Measurements from ENCODE around the gene ZNF138. TPM values are rescaled to one million over a fixed set of nuclear protein-coding genes. Genes with fewer than 3 reads are reported as not detected.
"Not testable (repeated sequence)": the region's sequence is repeated elsewhere in the genome, so short reads cannot be mapped to it uniquely, and the experiment has no call there.

ZNF138 gene
- total and polyA plus RNA-seq, 2 experiments from 2014 or later = 48.7 to 68.4 TPM

GRCh38 chr7:64835856-64836255, 41.6 kb downstream of the ZNF138 start:
- H3K79me2 ChIP-seq (replicated peaks; ENCODE audit: insufficient read depth); H3K27me3 Mint-ChIP-seq (ENCODE audit: insufficient read depth, low read depth, poor library complexity); H2AFZ ChIP-seq; H3K36me3 ChIP-seq (ENCODE audit: insufficient read depth); ATAC-seq; H3K4me1 Mint-ChIP-seq; H3K4me2 ChIP-seq; H4K20me1 ChIP-seq (replicated peaks; ENCODE audit: insufficient read depth); H3K4me1 ChIP-seq (ENCODE audit: insufficient read depth); H3K27ac Mint-ChIP-seq; H3K27ac ChIP-seq (ENCODE audit: low read depth); H3K4me3 ChIP-seq; H3K4me3 Mint-ChIP-seq; H3K27me3 ChIP-seq (ENCODE audit: insufficient read depth); H3K9me2 ChIP-seq (ENCODE audit: insufficient read depth); H3F3A ChIP-seq (replicated peaks; ENCODE audit: low read depth): not testable (repeated sequence)
- TF ChIP-seq CTCF (conservative IDR thresholded peaks at IDR 0.05; ENCODE audit: low read depth in 2 of 2) = peak in 1 of 2 experiments; percentile 44; a peak in 3 of 4 replicates
- H3K36me3 Mint-ChIP-seq (ENCODE audit: low read depth) = peaks cover 55% of the 10 kb centered on the region
- H3K9me3 Mint-ChIP-seq = peaks cover 31% of the 10 kb centered on the region
- DNase-seq (ENCODE audit: low spot score) = peak; percentile 51

GRCh38 chr7:64838051-64838450, 43.8 kb downstream of the ZNF138 start:
- H3K4me3 ChIP-seq; H2AFZ ChIP-seq; H3K27me3 ChIP-seq (ENCODE audit: insufficient read depth); H3K27ac Mint-ChIP-seq; H3K4me1 Mint-ChIP-seq; H3K79me2 ChIP-seq (replicated peaks; ENCODE audit: insufficient read depth); H3K4me1 ChIP-seq (ENCODE audit: insufficient read depth); DNase-seq (ENCODE audit: low spot score); ATAC-seq; H4K20me1 ChIP-seq (replicated peaks; ENCODE audit: insufficient read depth); H3K9me2 ChIP-seq (ENCODE audit: insufficient read depth); H3K36me3 ChIP-seq (ENCODE audit: insufficient read depth); H3F3A ChIP-seq (replicated peaks; ENCODE audit: low read depth); H3K4me2 ChIP-seq; H3K27me3 Mint-ChIP-seq (ENCODE audit: insufficient read depth, low read depth, poor library complexity); H3K4me3 Mint-ChIP-seq; H3K27ac ChIP-seq (ENCODE audit: low read depth): not testable (repeated sequence)
- Mint-ChIP-seq H3K9me3 (peaks cover 31% of the 10 kb centered on the region), H3K36me3 (ENCODE audit: low read depth) (peaks cover 34% of the 10 kb centered on the region)

- Histone ChIP-seq H3K4me3 (no peak overlapping the region), H3K79me2 (replicated peaks; ENCODE audit: insufficient read depth) (no peaks in the 10 kb centered on the region), H3F3A (replicated peaks; ENCODE audit: low read depth) (no peaks in the 10 kb centered on the region), H2AFZ (no peak overlapping the region), H3K4me1 (ENCODE audit: insufficient read depth) (no peaks in the 10 kb centered on the region; the same call in 1 of the 2 replicates), H3K27ac (ENCODE audit: low read depth) (no peak overlapping the region), H3K9me2 (ENCODE audit: insufficient read depth) (no peaks in the 10 kb centered on the region), H4K20me1 (replicated peaks; ENCODE audit: insufficient read depth) (no peaks in the 10 kb centered on the region), H3K27me3 (ENCODE audit: insufficient read depth) (no peaks in the 10 kb centered on the region), H3K36me3 (ENCODE audit: insufficient read depth) (no peaks in the 10 kb centered on the region), H3K4me2 (no peak overlapping the region)
- H3K9me3 Mint-ChIP-seq = peaks cover 31% of the 10 kb centered on the region
- peaks cover 4% of the 10 kb centered on the region for H3K27me3 Mint-ChIP-seq (ENCODE audit: insufficient read depth, low read depth, poor library complexity)
- H3K36me3 Mint-ChIP-seq (ENCODE audit: low read depth) = peaks cover 32% of the 10 kb centered on the region
- H3K4me1 Mint-ChIP-seq = no peaks in the 10 kb centered on the region
- no peak overlapping the region for H3K4me3 Mint-ChIP-seq
- ATAC-seq (no peak), DNase-seq (ENCODE audit: low spot score) (no peak)
- no peak overlapping the region for H3K27ac Mint-ChIP-seq
- no peak for TF ChIP-seq STAT1 (IDR thresholded peaks at IDR 0.05; ENCODE audit: unreplicated experiment)
- no peak for TF ChIP-seq EZH2phosphoT487 (IDR thresholded peaks at IDR 0.05; ENCODE audit: unreplicated experiment)
- TF ChIP-seq JUNB (IDR thresholded peaks at IDR 0.05; ENCODE audit: unreplicated experiment) = no peak
- TF ChIP-seq ETS1 (IDR thresholded peaks at IDR 0.05) = no peak
- no peak for TF ChIP-seq EZH2 (IDR thresholded peaks at IDR 0.05; ENCODE audit: low read depth, unreplicated experiment)
- TF ChIP-seq REST (IDR thresholded peaks at IDR 0.05; ENCODE audit: unreplicated experiment) = no peak
- no peak for TF ChIP-seq ZNF114 (CRISPR knock-in tag; IDR thresholded peaks at IDR 0.05)
- TF ChIP-seq NANOG (IDR thresholded peaks at IDR 0.05; ENCODE audit: borderline replicate concordance) = no peak
Measured at GRCh38 chr7:64838691-64839090, 44.5 kb downstream of the ZNF138 start.

Measured in GM23338 (cell line).